ENCODE results near the gene ZNF827.

DNA sequence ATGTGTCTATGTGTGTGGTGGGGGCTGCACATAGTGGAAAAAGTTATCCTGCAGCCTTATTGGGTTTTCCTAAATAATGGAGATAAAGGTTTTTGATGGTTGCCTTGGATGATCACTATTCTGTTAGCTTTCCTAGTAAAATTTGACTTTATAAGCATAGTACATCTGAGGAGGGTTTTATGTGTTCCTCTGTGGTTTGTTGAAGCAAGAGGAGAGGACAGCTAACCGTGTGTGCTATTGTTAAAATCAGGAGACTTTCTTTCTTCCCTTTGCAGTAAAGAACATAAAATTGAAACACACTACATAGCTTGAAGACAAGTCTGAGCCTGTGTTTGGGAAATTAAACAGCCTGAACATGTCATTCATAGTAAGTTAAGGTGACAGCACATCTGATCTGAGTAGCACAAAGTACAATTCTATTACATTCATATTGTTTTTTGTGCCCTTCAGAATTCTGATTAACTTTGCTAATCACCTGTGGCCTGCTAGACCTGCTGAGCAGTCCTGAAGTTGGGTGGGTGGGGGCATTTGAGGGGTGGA, 221.9 kb downstream of the ZNF827 start:
- TF ChIP-seq, protein P1, sequence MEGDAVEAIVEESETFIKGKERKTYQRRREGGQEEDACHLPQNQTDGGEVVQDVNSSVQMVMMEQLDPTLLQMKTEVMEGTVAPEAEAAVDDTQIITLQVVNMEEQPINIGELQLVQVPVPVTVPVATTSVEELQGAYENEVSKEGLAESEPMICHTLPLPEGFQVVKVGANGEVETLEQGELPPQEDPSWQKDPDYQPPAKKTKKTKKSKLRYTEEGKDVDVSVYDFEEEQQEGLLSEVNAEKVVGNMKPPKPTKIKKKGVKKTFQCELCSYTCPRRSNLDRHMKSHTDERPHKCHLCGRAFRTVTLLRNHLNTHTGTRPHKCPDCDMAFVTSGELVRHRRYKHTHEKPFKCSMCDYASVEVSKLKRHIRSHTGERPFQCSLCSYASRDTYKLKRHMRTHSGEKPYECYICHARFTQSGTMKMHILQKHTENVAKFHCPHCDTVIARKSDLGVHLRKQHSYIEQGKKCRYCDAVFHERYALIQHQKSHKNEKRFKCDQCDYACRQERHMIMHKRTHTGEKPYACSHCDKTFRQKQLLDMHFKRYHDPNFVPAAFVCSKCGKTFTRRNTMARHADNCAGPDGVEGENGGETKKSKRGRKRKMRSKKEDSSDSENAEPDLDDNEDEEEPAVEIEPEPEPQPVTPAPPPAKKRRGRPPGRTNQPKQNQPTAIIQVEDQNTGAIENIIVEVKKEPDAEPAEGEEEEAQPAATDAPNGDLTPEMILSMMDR (IDR thresholded peaks at IDR 0.05): no peak
- TF ChIP-seq POLR2A (IDR thresholded peaks at IDR 0.05): no peak

Data from thyroid gland (tissue), 4 donors.